ENCODE data around the gene ODF2L. TPM values are rescaled to one million over a fixed set of nuclear protein-coding genes. Genes with fewer than 3 reads are reported as not detected.

The ODF2L gene
- total and polyA plus RNA-seq, 2 of the 13 experiments (the other 11 are each of a cell fraction or from before 2014, with no cell fraction given), result 0.07 TPM; not detected in 1

DNA sequence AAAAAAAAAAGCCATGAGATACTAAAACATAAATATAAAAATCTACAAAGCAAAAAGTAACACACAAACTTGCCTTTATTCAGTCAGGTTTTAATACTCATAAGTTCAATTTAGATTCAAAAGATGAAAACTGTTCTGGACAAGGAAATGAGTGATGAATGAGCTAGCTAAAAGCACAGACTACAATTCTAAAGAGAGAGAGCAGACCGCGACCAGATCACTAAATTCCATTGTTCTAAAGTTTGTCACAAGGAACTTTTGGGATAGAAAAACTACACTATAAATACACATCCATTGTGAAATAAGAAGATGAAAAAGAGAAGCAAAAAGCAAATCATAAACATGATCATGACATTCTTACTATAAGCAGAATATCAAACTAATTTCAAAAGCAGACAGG, 1.7 kb downstream of the ODF2L start:
- POLR2A ChIA-PET, result no interaction called here
- in situ Hi-C loops (cut with HindIII; ENCODE audit: extremely low pct_ligation_motif_present, low pct_unique_long_range_greater_than_20kb), result no loop called here
- Histone ChIP-seq H3K4me2 (ENCODE audit: low read depth, low read length) (no peak overlapping the region), H3K9me3 (ENCODE audit: low read length) (no peaks in the 10 kb centered on the region), H3K9ac (ENCODE audit: insufficient read depth, low read depth, low read length) (no peak overlapping the region), H3K79me2 (ENCODE audit: insufficient read depth, low read length) (no peaks in the 10 kb centered on the region), H2AFZ (ENCODE audit: low read length) (no peak overlapping the region), H3K27ac (ENCODE audit: extremely low read length, insufficient read depth, low read length) (no peak overlapping the region), H3K4me3 (replicated peaks in 1 of 3; ENCODE audit: insufficient read depth in 1 of 3, low read depth in 2 of 3, low read length in 3 of 3) (no peak overlapping the region), H4K20me1 (ENCODE audit: insufficient read depth, low read length) (no peaks in the 10 kb centered on the region), H3K36me3 (replicated peaks in 1 of 2; ENCODE audit: control insufficient read depth in 1 of 2, insufficient read depth in 2 of 2, low read length in 2 of 2) (no peaks in the 10 kb centered on the region), H3K27me3 (ENCODE audit: control insufficient read depth in 1 of 2, insufficient read depth in 2 of 2, low read length in 2 of 2) (peaks cover 0 to 7% of the 10 kb centered on the region in 2 experiments; a peak in 3 of 5 replicates), H3K4me1 (ENCODE audit: insufficient read depth, low read length) (no peaks in the 10 kb centered on the region)
- intact Hi-C loops (cut with micrococcal nuclease; ENCODE audit: unreplicated experiment), result no loop called here
- 96% methylated on average over 2 of the region's 2 CpGs for WGBS (ENCODE audit: low lambda C conversion rate)
- no TSS peak for BruUV-seq (replicated peaks)
- DNase-seq (ENCODE audit: low spot score) (no peak), ATAC-seq (no peak), FAIRE-seq (no peak)
- CTCF ChIA-PET (ENCODE audit: low intra/inter-chr PET ratio, low total read pairs), result no interaction called here
- TF ChIP-seq, protein P1, sequence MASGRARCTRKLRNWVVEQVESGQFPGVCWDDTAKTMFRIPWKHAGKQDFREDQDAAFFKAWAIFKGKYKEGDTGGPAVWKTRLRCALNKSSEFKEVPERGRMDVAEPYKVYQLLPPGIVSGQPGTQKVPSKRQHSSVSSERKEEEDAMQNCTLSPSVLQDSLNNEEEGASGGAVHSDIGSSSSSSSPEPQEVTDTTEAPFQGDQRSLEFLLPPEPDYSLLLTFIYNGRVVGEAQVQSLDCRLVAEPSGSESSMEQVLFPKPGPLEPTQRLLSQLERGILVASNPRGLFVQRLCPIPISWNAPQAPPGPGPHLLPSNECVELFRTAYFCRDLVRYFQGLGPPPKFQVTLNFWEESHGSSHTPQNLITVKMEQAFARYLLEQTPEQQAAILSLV (CRISPR knock-in tag; IDR thresholded peaks at IDR 0.05; ENCODE audit: borderline replicate concordance), result no peak
- no peak for TF ChIP-seq ZFP36L1 (CRISPR knock-in tag; IDR thresholded peaks at IDR 0.05)
- TF ChIP-seq ZNF850 (CRISPR knock-in tag; conservative IDR thresholded peaks at IDR 0.05), result no peak
- TF ChIP-seq HNRNPH1 (optimal IDR thresholded peaks at IDR 0.05; ENCODE audit: low read depth, low read length), result no peak
- TF ChIP-seq, protein P2, sequence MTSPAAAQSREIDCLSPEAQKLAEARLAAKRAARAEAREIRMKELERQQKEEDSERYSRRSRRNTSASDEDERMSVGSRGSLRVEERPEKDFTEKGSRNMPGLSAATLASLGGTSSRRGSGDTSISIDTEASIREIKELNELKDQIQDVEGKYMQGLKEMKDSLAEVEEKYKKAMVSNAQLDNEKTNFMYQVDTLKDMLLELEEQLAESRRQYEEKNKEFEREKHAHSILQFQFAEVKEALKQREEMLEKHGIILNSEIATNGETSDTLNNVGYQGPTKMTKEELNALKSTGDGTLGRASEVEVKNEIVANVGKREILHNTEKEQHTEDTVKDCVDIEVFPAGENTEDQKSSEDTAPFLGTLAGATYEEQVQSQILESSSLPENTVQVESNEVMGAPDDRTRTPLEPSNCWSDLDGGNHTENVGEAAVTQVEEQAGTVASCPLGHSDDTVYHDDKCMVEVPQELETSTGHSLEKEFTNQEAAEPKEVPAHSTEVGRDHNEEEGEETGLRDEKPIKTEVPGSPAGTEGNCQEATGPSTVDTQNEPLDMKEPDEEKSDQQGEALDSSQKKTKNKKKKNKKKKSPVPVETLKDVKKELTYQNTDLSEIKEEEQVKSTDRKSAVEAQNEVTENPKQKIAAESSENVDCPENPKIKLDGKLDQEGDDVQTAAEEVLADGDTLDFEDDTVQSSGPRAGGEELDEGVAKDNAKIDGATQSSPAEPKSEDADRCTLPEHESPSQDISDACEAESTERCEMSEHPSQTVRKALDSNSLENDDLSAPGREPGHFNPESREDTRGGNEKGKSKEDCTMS (CRISPR knock-in tag; conservative IDR thresholded peaks at IDR 0.05), result no peak
- no peak for TF ChIP-seq ZNF207 (IDR thresholded peaks at IDR 0.05; ENCODE audit: borderline replicate concordance)
- TF ChIP-seq ARNTL (CRISPR knock-in tag; IDR thresholded peaks at IDR 0.05), result no peak
- no peak for TF ChIP-seq ZNF20 (CRISPR knock-in tag; IDR thresholded peaks at IDR 0.05)
- TF ChIP-seq, protein P3, sequence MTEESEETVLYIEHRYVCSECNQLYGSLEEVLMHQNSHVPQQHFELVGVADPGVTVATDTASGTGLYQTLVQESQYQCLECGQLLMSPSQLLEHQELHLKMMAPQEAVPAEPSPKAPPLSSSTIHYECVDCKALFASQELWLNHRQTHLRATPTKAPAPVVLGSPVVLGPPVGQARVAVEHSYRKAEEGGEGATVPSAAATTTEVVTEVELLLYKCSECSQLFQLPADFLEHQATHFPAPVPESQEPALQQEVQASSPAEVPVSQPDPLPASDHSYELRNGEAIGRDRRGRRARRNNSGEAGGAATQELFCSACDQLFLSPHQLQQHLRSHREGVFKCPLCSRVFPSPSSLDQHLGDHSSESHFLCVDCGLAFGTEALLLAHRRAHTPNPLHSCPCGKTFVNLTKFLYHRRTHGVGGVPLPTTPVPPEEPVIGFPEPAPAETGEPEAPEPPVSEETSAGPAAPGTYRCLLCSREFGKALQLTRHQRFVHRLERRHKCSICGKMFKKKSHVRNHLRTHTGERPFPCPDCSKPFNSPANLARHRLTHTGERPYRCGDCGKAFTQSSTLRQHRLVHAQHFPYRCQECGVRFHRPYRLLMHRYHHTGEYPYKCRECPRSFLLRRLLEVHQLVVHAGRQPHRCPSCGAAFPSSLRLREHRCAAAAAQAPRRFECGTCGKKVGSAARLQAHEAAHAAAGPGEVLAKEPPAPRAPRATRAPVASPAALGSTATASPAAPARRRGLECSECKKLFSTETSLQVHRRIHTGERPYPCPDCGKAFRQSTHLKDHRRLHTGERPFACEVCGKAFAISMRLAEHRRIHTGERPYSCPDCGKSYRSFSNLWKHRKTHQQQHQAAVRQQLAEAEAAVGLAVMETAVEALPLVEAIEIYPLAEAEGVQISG (CRISPR knock-in tag; IDR thresholded peaks at IDR 0.05), result no peak
- TF ChIP-seq SKI (IDR thresholded peaks at IDR 0.05; ENCODE audit: partially characterized antibody), result no peak
- TF ChIP-seq ASH2L (IDR thresholded peaks at IDR 0.05; ENCODE audit: insufficient read length, low read depth, low read length), result no peak
- TF ChIP-seq SOX13 (IDR thresholded peaks at IDR 0.05), result no peak
- no peak for TF ChIP-seq SOX13 (CRISPR knock-in tag; conservative IDR thresholded peaks at IDR 0.05 in 1 of 2, IDR thresholded peaks at IDR 0.05 in 1 of 2)
- TF ChIP-seq, protein P4, sequence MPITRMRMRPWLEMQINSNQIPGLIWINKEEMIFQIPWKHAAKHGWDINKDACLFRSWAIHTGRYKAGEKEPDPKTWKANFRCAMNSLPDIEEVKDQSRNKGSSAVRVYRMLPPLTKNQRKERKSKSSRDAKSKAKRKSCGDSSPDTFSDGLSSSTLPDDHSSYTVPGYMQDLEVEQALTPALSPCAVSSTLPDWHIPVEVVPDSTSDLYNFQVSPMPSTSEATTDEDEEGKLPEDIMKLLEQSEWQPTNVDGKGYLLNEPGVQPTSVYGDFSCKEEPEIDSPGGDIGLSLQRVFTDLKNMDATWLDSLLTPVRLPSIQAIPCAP (CRISPR knock-in tag; IDR thresholded peaks at IDR 0.05; ENCODE audit: low read depth), result no peak
- no peak for TF ChIP-seq HNRNPLL (IDR thresholded peaks at IDR 0.05; ENCODE audit: low read depth, low read length, poor library complexity, severe bottlenecking)
- no peak for TF ChIP-seq ATRX (CRISPR knock-in tag; IDR thresholded peaks at IDR 0.05; ENCODE audit: borderline replicate concordance)
- no peak for TF ChIP-seq ZNF607 (CRISPR knock-in tag; IDR thresholded peaks at IDR 0.05; ENCODE audit: borderline replicate concordance)
- no peak for TF ChIP-seq ZFP90 (CRISPR knock-in tag; IDR thresholded peaks at IDR 0.05; ENCODE audit: borderline replicate concordance)
- no peak for TF ChIP-seq EED (CRISPR knock-in tag; IDR thresholded peaks at IDR 0.05)

Data from HepG2 (cell line).